Stomach (tissue), 4 donors: ENCODE results near the gene UCK2.

ENCODE experiments used
- CTCF ChIP-seq, 7 experiments: fragments of 450-650 bp in 4 of 7; fragments of 200-600 bp in 3 of 7; sonication (generic) in 3 of 7; IDR thresholded peaks; one replicate each; pipeline ENCODE4 v1.5.1; 2016 to 2019; ENCODE audit warnings: antibody characterized with exemption in 7 of 7, control low read depth in 2 of 7, mild to moderate bottlenecking in 1 of 7
- EP300 ChIP-seq: sonication (generic); formaldehyde crosslinking; IDR thresholded peaks from one replicate; pipeline ENCODE4 v1.6.1; 2017; ENCODE audit warnings: antibody characterized with exemption
- POLR2A ChIP-seq, 4 donors: fragments of 450-650 bp; IDR thresholded peaks; one replicate each; pipeline ENCODE4 v1.6.1; 2016; ENCODE audit warnings: antibody characterized with exemption in 4 of 4, control low read depth in 2 of 4, mild to moderate bottlenecking in 1 of 4, moderate library complexity in 1 of 4
- POLR2AphosphoS5 ChIP-seq, 3 donors: sonication (generic); formaldehyde crosslinking; IDR thresholded peaks; one replicate each; pipeline ENCODE4 v1.6.1; 2016; ENCODE audit warnings: antibody characterized with exemption in 3 of 3

DNA sequence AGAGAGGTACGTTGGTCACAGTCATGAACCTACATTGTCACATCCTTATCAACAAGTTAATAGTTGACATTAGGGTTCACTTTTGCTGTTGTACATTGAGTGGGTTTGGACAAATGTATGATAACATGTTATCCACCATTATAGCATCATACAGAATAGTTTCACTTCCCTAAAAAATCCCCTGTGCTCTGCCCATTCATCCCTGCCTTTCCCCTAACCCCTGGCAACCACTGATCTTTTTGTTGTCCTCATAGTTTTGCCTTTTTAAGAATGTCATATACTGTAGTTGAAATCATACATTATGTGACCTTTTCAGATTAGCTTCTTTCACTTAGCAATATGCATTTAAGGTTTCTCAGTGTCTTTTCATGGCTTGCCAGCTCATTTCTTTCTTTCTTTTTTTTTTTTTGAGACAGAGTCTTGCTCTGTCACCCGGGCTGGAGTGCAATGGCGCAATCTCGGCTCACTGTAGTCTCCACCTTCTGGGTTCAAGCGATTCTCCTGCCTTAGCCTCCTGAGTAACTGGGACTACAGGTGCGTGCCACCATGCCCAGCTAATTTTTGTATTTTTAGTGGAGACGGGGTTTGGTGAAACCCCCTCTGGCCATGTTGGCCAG lies 50.6 kb downstream of the UCK2 start:
- TF ChIP-seq POLR2A (IDR thresholded peaks at IDR 0.05), result no peak
- TF ChIP-seq CTCF (IDR thresholded peaks at IDR 0.05), result no peak
- TF ChIP-seq POLR2AphosphoS5 (IDR thresholded peaks at IDR 0.05), result no peak
- TF ChIP-seq EP300, result no peak
